Heart right ventricle (tissue), 16 donors: ENCODE measurements around the gene ANK3. TPM values are rescaled to one million over a fixed set of nuclear protein-coding genes. Genes with fewer than 3 reads are reported as not detected.

Experiments used
- ATAC-seq, 8 donors: fragments of 200-7000 bp; cut with Tn5 transposase; one replicate each; pipeline ENCODE4 v1.9.1; 2020; ENCODE audit warnings: mild to moderate bottlenecking in 8 of 8, moderate library complexity in 8 of 8, moderate number of reproducible peaks in 1 of 8
- DNase-seq, 2 donors: peaks; one replicate each; pipeline ENCODE4 v3.0.0-alpha.2; 2020
- H3K27ac ChIP-seq, 10 donors: fragments of 200-600 bp; sonication (generic) in 2 of 10; one replicate each; pipeline versions ENCODE4 v1.5.0 to v1.8.0; 2020 to 2022; ENCODE audit warnings: mild to moderate bottlenecking in 3 of 10
- H3K27me3 ChIP-seq, 7 donors: fragments of 200-600 bp; one replicate each; pipeline ENCODE4 v1.8.0; 2021 to 2022; ENCODE audit warnings: mild to moderate bottlenecking in 2 of 7
- H3K36me3 ChIP-seq, 9 donors: fragments of 200-600 bp; sonication (generic) in 1 of 9; one replicate each; pipeline versions ENCODE4 v1.5.0 to v1.8.0; 2020 to 2022; ENCODE audit warnings: mild to moderate bottlenecking in 2 of 9
- H3K4me1 ChIP-seq, 9 donors: fragments of 200-600 bp; sonication (generic) in 1 of 9; one replicate each; pipeline versions ENCODE4 v1.5.0 to v1.8.0; 2020 to 2022; ENCODE audit warnings: mild to moderate bottlenecking in 4 of 9
- H3K4me3 ChIP-seq, 10 donors: fragments of 200-600 bp; sonication (generic) in 2 of 10; one replicate each; pipeline versions ENCODE4 v1.5.0 to v1.8.0; 2020 to 2022; ENCODE audit warnings: mild to moderate bottlenecking in 7 of 10, moderate library complexity in 2 of 10
- H3K9me3 ChIP-seq, 11 donors: fragments of 200-600 bp in 10 of 11; sonication (generic) in 2 of 11; one replicate each; pipeline versions ENCODE4 v1.5.0 to v1.8.0; 2013 to 2022; ENCODE audit warnings: mild to moderate bottlenecking in 2 of 11, control low read depth in 1 of 11, moderate library complexity in 1 of 11
- CTCF ChIP-seq, 9 donors: fragments of 200-600 bp; sonication (generic) in 2 of 9; IDR thresholded peaks; one replicate each; pipeline versions ENCODE4 v1.5.0 to v1.8.0; 2021 to 2022; ENCODE audit warnings: antibody characterized with exemption in 9 of 9, mild to moderate bottlenecking in 5 of 9, moderate library complexity in 1 of 9
- WGBS, 2 donors: extraction: QIAGEN DNeasy Blood & Tissue Kit; methylation state at CpG; one replicate each; pipeline ENCODE4 v1.1.7; 2013; ENCODE audit warnings: inconsistent platforms in 1 of 2; 5-methylcytosine and 5-hydroxymethylcytosine counted together
- intact Hi-C, 10 donors: fragments of 100-400 bp; cut with DNase I; formaldehyde crosslinking; loops; one replicate each; pipeline versions ENCODE4 v1.11.1 to v1.14.2; 2022
- polyA plus RNA-seq, 2 donors: library from polyadenylated mRNA; stranded (reverse); fragments of 200-250 nt; gene quantifications; one replicate each; pipeline ENCODE4 v1.2.3, GENCODE V29; 2013
- total RNA-seq, 10 donors: library from RNA; stranded (reverse); fragmentation: NEBNext Ultra II Directional in 3 of 10; extraction: Animal tissue kit (Norgen Biotek cat#: 25700) in 3 of 10; gene quantifications; one replicate each; pipeline versions ENCODE4 v1.2.1 to v1.2.4, GENCODE V29; 2021 to 2023
- donor health status: Arrhythmogenic right ventricular cardiomyopathy.
- donor health status: ischemic (EF 13 %, LVEDD 7.1; RV severe dilation, severe dysfunction).
- donor health status: healthy with polysubstance abuse.
- donor health status: DM: no; HTN: yes; CAD: no.
- donor health status: DM: no; HTN: no; CAD: no.
- donor health status: ischemic (EF 25% LVEDD 6.9; RV normal size, moderate dysfunction).
- donor health status: ischemic (EF 25% LVEDD 5.7; RV mildly dilated, moderate dysfunction).
- donor health status: healthy.
- donor health status: DM: yes; HTN: yes; CAD: no.
- donor health status: Ischemic cardiomyopathy.
- donor health status: ischemic (EF 35%, LVEDD 5.7; RV mildly dilated, moderate dysfunction).
- donor health status: nonischemic (EF 11% LVEDD 7.7; RV severe dilation, severe dysfunction).
- donor health status: DM: yes; HTN: yes; CAD: no.
- donor health status: PGD.
- donor health status: ischemic (EF 29% LVEDD 5.4; RV normal size, mild dysfunction).
- donor health status: nonischemic (EF 23%, LVEDD 6.1; RV moderate dilation, normal function).

Gene ANK3
- total and polyA plus RNA-seq, 12 donors, result 34.4 to 287 (median 245) TPM

- no peak for DNase-seq
- Histone ChIP-seq H3K27me3 (no peaks in the 10 kb centered on the region), H3K4me1 (peaks cover 0 to 10% (median 0%) of the 10 kb centered on the region in 9 donors), H3K36me3 (no peaks in the 10 kb centered on the region), H3K4me3 (no peak overlapping the region), H3K9me3 (no peaks in the 10 kb centered on the region), H3K27ac (peak overlapping the region in 1 of 10 donors; percentile 27)
- intact Hi-C loops, result no loop called here
- TF ChIP-seq CTCF (IDR thresholded peaks at IDR 0.05), result no peak
- 54 to 59% methylated on average over 3 of the region's 3 CpGs for WGBS, 2 donors
- ATAC-seq, result peak in 6 of 8 donors; percentile 56 to 84 (median 74)
Measured at GRCh38 chr10:60222047-60222446, 167.6 kb downstream of the ANK3 start.

GRCh38 chr10:60212195-60212594, 177.5 kb downstream of the ANK3 start:
- ATAC-seq (no peak), DNase-seq (no peak)
- TF ChIP-seq CTCF (IDR thresholded peaks at IDR 0.05), result no peak
- H3K36me3 ChIP-seq, result peaks cover 0 to 35% (median 0%) of the 10 kb centered on the region in 9 donors
- H3K27ac ChIP-seq, result no peak overlapping the region
- no peak overlapping the region for H3K4me3 ChIP-seq
- WGBS, 2 donors, result 65 to 73% methylated on average over 1 of the region's 1 CpG
- H3K9me3 ChIP-seq, result peaks cover 0 to 20% (median 5%) of the 10 kb centered on the region in 11 donors
- intact Hi-C loops, result loop anchor here in 2 of 10 donors (5.0 to 10.0 kb wide), 3 partner anchors 95 to 433 kb away; no protein-coding TSS in a partner anchor
- H3K4me1 ChIP-seq, result peaks cover 0 to 5% (median 0%) of the 10 kb centered on the region in 9 donors
- no peaks in the 10 kb centered on the region for H3K27me3 ChIP-seq

GRCh38 chr10:60209874-60210570, 179.7 kb downstream of the ANK3 start:
- intact Hi-C loops, result loop anchor here in 8 of 10 donors (5.0 to 10.0 kb wide), 11 partner anchors 93 to 435 kb away; no protein-coding TSS in a partner anchor
- Histone ChIP-seq H3K27me3 (no peaks in the 10 kb centered on the region), H3K4me1 (peaks cover 0 to 5% (median 0%) of the 10 kb centered on the region in 9 donors), H3K4me3 (no peak overlapping the region), H3K27ac (no peak overlapping the region), H3K36me3 (peaks cover 0 to 52% (median 0%) of the 10 kb centered on the region in 9 donors), H3K9me3 (peaks cover 0 to 16% (median 5%) of the 10 kb centered on the region in 11 donors)
- WGBS, 2 donors, result 64 to 80% methylated on average over 7 of the region's 7 CpGs
- DNase-seq, result no peak
- TF ChIP-seq CTCF (IDR thresholded peaks at IDR 0.05), result no peak
- no peak for ATAC-seq

GRCh38 chr10:60208676-60209269, 180.9 kb downstream of the ANK3 start:
- WGBS, 2 donors, result 39 to 61% methylated on average over 4 of the region's 4 CpGs
- ATAC-seq (peak in 1 of 8 donors; percentile 25), DNase-seq (no peak)
- H3K27ac ChIP-seq, result no peak overlapping the region
- peaks cover 0 to 10% (median 3%) of the 10 kb centered on the region in 9 donors for H3K4me1 ChIP-seq
- TF ChIP-seq CTCF (IDR thresholded peaks at IDR 0.05), result peak; percentile 19 to 73 (median 63)
- intact Hi-C loops, result loop anchor here in 8 of 10 donors (5.0 to 10.0 kb wide), 9 partner anchors 91 to 229 kb away; no protein-coding TSS in a partner anchor
- H3K9me3 ChIP-seq, result peaks cover 0 to 16% (median 5%) of the 10 kb centered on the region in 11 donors
- H3K4me3 ChIP-seq, result no peak overlapping the region
- peaks cover 0 to 60% (median 0%) of the 10 kb centered on the region in 9 donors for H3K36me3 ChIP-seq
- H3K27me3 ChIP-seq, result no peaks in the 10 kb centered on the region
